Neural cell (in vitro differentiated cells): Measurements from ENCODE around the gene KANSL3. TPM values are rescaled to one million over a fixed set of nuclear protein-coding genes. Genes with fewer than 3 reads are reported as not detected.

ENCODE experiments used
- H2AFZ ChIP-seq: fragments of 200-600, 300-800 bp; sonication (generic), shearing (Covaris generic); 2 replicates; pipeline ENCODE4 v1.6.0; 2014; ENCODE audit warnings: low read depth, mild to moderate bottlenecking, antibody characterized with exemption, low read length, moderate library complexity
- H3F3A ChIP-seq: fragments of 200-600 bp; shearing (Covaris generic); 2 replicates; pipeline ENCODE4 v1.6.1; 2016; ENCODE audit warnings: mild to moderate bottlenecking, moderate library complexity, mixed read lengths, antibody characterized with exemption, low read length; ENCODE audit not compliant: insufficient read depth, poor library complexity, severe bottlenecking
- H3K27ac ChIP-seq: fragments of 200-600, 300-800 bp; sonication (generic), shearing (Covaris generic); 2 replicates; pipeline ENCODE4 v1.5.1; 2014; ENCODE audit warnings: mild to moderate bottlenecking, low read length, moderate library complexity
- H3K27me3 ChIP-seq: fragments of 300-800, 200-600 bp; sonication (generic), shearing (Covaris generic); 2 replicates; pipeline ENCODE4 v1.6.0; 2014; ENCODE audit warnings: mild to moderate bottlenecking, low read depth, low read length, moderate library complexity; ENCODE audit not compliant: insufficient read depth
- H3K36me3 ChIP-seq: fragments of 300-800, 200-600 bp; sonication (generic), shearing (Covaris generic); 2 replicates; pipeline ENCODE4 v1.5.1; 2014; ENCODE audit warnings: mild to moderate bottlenecking, antibody characterized with exemption, low read length, moderate library complexity; ENCODE audit not compliant: insufficient read depth
- H3K4me2 ChIP-seq: fragments of 300-800, 200-600 bp; sonication (generic), shearing (Covaris generic); 2 replicates; pipeline ENCODE4 v1.6.0; 2014; ENCODE audit warnings: mild to moderate bottlenecking, low read length
- H3K4me3 ChIP-seq: fragments of 300-800, 200-600 bp; sonication (generic), shearing (Covaris generic); 2 replicates; pipeline ENCODE4 v1.5.1; 2014; ENCODE audit warnings: mild to moderate bottlenecking, low read length, moderate library complexity
- H3K79me2 ChIP-seq: fragments of 200-600 bp; shearing (Covaris generic); replicated peaks from 2 replicates; pipeline ENCODE4 v1.6.0; 2014; ENCODE audit warnings: mild to moderate bottlenecking, low read length, moderate library complexity; ENCODE audit not compliant: insufficient read depth
- H3K9ac ChIP-seq: fragments of 300-800, 200-600 bp; sonication (generic), shearing (Covaris generic); 2 replicates; pipeline ENCODE4 v1.6.1; 2016; ENCODE audit warnings: mild to moderate bottlenecking, low read length, mixed read lengths
- H3K9me2 ChIP-seq: fragments of 200-600 bp; shearing (Covaris generic); 2 replicates; pipeline ENCODE4 v1.6.1; 2016; ENCODE audit warnings: mild to moderate bottlenecking, low read length, mixed read lengths; ENCODE audit not compliant: insufficient read depth
- H3K9me3 ChIP-seq: fragments of 200-600, 300-800 bp; sonication (generic), shearing (Covaris generic); 2 replicates; pipeline ENCODE4 v1.6.1; 2016; ENCODE audit warnings: mild to moderate bottlenecking, mixed run types, low read length, moderate library complexity, mixed read lengths
- H4K20me1 ChIP-seq: fragments of 200-600 bp; shearing (Covaris generic); 2 replicates; pipeline ENCODE4 v1.6.1; 2016; ENCODE audit warnings: mild to moderate bottlenecking, mixed run types; ENCODE audit not compliant: insufficient read depth
- EP300 ChIP-seq: fragments of 450-650 bp; conservative IDR thresholded peaks from 2 replicates; pipeline ENCODE4 v1.6.1; 2014; ENCODE audit warnings: antibody characterized with exemption, mild to moderate bottlenecking, moderate library complexity; ENCODE audit not compliant: poor library complexity, severe bottlenecking
- EZH2 ChIP-seq: fragments of 200-600, 300-800 bp; shearing (Covaris generic), sonication (generic); IDR thresholded peaks from 2 replicates; pipeline ENCODE4 v1.6.1; 2014; ENCODE audit warnings: antibody characterized with exemption, low read length, borderline replicate concordance, mild to moderate bottlenecking; ENCODE audit not compliant: insufficient read depth, poor library complexity, severe bottlenecking
- MXI1 ChIP-seq: fragments of 450-650 bp; conservative IDR thresholded peaks from 2 replicates; pipeline ENCODE4 v1.6.1; 2014; ENCODE audit warnings: antibody characterized with exemption, mild to moderate bottlenecking; ENCODE audit not compliant: poor library complexity, severe bottlenecking
- POLR2AphosphoS5 ChIP-seq: IDR thresholded peaks from 2 replicates; pipeline ENCODE4 v1.6.1; 2012
- RAD21 ChIP-seq: fragments of 450-650 bp; conservative IDR thresholded peaks from 2 replicates; pipeline ENCODE4 v1.6.1; 2014; ENCODE audit warnings: antibody characterized with exemption, mild to moderate bottlenecking, moderate library complexity
- SMC3 ChIP-seq: fragments of 450-650 bp; conservative IDR thresholded peaks from 2 replicates; pipeline ENCODE4 v1.6.1; 2014; ENCODE audit warnings: antibody characterized with exemption, mild to moderate bottlenecking, moderate library complexity; ENCODE audit not compliant: poor library complexity
- TAF1 ChIP-seq: IDR thresholded peaks from 2 replicates; pipeline ENCODE4 v1.6.1; 2012; ENCODE audit warnings: low read depth
- polyA plus RNA-seq: library from polyadenylated mRNA; depleted of rRNA; stranded (reverse); fragments of >200 nt; gene quantifications from 2 replicates; pipeline ENCODE4 v1.2.3, GENCODE V29; 2014
- TF ChIP-seq, protein P1 (sequence below): IDR thresholded peaks from 2 replicates; pipeline ENCODE4 v1.6.1; 2012; ENCODE audit warnings: borderline replicate concordance
- TF ChIP-seq, protein P2 (sequence below): fragments of 450-650 bp; IDR thresholded peaks from 2 replicates; pipeline ENCODE4 v1.5.1; 2014; ENCODE audit warnings: antibody characterized with exemption, mild to moderate bottlenecking, moderate library complexity; ENCODE audit not compliant: poor library complexity, severe bottlenecking

Gene KANSL3
- polyA plus RNA-seq, 1 donor from 2014 or later = 37.7 TPM

DNA sequence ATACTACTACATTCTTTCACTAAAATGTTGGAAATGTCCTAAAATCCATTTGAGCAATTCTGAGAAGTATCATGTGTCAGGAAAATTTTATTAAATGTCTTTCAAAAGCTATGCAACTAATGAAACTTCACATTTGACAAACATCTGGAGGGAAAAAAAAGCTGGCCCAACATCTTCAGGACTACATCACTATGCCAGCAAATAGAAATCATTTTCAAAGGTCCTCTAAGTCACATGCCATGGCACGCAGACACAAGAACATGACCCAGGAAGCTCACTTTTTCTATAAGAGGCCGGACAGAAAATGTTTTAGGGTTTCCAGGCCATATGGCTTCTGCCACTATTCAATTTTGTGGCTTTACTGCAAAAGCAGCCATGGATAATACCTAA is 11.6 kb downstream of the KANSL3 start:
- H3F3A ChIP-seq = no peaks in the 10 kb centered on the region
- no peak overlapping the region for H3K4me3 ChIP-seq
- H3K9me3 ChIP-seq = no peaks in the 10 kb centered on the region
- no peak overlapping the region for H2AFZ ChIP-seq
- H3K4me2 ChIP-seq = no peak overlapping the region
- no peak for TF ChIP-seq POLR2AphosphoS5
- TF ChIP-seq, protein P1, sequence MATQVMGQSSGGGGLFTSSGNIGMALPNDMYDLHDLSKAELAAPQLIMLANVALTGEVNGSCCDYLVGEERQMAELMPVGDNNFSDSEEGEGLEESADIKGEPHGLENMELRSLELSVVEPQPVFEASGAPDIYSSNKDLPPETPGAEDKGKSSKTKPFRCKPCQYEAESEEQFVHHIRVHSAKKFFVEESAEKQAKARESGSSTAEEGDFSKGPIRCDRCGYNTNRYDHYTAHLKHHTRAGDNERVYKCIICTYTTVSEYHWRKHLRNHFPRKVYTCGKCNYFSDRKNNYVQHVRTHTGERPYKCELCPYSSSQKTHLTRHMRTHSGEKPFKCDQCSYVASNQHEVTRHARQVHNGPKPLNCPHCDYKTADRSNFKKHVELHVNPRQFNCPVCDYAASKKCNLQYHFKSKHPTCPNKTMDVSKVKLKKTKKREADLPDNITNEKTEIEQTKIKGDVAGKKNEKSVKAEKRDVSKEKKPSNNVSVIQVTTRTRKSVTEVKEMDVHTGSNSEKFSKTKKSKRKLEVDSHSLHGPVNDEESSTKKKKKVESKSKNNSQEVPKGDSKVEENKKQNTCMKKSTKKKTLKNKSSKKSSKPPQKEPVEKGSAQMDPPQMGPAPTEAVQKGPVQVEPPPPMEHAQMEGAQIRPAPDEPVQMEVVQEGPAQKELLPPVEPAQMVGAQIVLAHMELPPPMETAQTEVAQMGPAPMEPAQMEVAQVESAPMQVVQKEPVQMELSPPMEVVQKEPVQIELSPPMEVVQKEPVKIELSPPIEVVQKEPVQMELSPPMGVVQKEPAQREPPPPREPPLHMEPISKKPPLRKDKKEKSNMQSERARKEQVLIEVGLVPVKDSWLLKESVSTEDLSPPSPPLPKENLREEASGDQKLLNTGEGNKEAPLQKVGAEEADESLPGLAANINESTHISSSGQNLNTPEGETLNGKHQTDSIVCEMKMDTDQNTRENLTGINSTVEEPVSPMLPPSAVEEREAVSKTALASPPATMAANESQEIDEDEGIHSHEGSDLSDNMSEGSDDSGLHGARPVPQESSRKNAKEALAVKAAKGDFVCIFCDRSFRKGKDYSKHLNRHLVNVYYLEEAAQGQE = no peak
- no peak for TF ChIP-seq SMC3
- TF ChIP-seq EZH2 = no peak
- TF ChIP-seq MXI1 = no peak
- TF ChIP-seq, protein P2, sequence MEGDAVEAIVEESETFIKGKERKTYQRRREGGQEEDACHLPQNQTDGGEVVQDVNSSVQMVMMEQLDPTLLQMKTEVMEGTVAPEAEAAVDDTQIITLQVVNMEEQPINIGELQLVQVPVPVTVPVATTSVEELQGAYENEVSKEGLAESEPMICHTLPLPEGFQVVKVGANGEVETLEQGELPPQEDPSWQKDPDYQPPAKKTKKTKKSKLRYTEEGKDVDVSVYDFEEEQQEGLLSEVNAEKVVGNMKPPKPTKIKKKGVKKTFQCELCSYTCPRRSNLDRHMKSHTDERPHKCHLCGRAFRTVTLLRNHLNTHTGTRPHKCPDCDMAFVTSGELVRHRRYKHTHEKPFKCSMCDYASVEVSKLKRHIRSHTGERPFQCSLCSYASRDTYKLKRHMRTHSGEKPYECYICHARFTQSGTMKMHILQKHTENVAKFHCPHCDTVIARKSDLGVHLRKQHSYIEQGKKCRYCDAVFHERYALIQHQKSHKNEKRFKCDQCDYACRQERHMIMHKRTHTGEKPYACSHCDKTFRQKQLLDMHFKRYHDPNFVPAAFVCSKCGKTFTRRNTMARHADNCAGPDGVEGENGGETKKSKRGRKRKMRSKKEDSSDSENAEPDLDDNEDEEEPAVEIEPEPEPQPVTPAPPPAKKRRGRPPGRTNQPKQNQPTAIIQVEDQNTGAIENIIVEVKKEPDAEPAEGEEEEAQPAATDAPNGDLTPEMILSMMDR = no peak
- no peak for TF ChIP-seq TAF1
- no peak for TF ChIP-seq EP300
- TF ChIP-seq RAD21 = no peak
- H3K9ac ChIP-seq = no peak overlapping the region
- H4K20me1 ChIP-seq = no peaks in the 10 kb centered on the region
- peaks cover 3% of the 10 kb centered on the region for H3K79me2 ChIP-seq
- no peaks in the 10 kb centered on the region for H3K36me3 ChIP-seq
- no peaks in the 10 kb centered on the region for H3K9me2 ChIP-seq
- no peak overlapping the region for H3K27ac ChIP-seq
- H3K27me3 ChIP-seq = no peaks in the 10 kb centered on the region

DNA sequence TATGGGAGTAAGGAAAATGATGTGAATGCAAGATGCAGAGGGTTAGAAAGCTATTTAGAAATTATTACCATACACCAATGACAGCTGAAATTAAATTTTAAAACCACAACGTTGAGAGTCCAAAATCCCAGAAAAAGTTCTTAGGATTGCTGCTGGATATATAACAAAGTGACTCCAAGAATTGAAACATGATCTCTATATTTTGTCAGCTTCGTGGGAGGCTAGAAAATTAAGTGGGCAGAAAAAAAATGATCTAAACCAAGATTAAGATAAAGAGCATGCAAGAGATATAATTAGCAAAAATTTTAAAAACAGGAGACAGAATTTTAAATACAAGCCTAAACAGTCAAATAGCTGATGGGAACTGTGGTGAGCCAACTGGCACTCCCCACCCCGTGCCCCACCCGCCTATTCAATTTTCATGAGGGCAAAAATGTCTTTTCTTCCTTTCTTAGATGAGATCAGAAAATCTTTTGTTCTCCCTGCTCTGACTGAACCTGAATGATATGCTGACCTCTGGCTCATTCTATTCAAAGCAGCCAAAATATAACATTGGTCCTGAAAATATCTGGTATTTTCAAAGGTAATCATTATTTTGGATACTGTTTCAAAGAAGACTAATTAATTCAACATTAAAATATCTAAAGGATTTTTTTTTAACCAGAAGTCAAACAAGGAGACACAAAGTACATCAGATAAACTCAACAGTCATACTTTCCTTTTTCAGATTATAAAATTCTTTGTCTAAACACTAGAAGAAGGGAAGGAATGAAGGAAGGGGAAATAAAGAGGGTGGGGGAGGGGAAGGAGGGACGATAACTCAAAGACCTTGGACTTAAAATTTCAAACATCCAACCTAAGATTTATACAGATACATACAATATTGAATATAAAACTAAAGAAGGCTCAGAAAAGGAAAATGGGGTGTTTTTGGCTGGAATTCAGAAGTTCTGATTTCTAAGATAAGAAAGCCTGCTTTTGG is 12.2 kb downstream of the KANSL3 start:
- Histone ChIP-seq H3F3A (no peaks in the 10 kb centered on the region), H4K20me1 (no peaks in the 10 kb centered on the region), H3K4me3 (no peak overlapping the region), H3K27me3 (no peaks in the 10 kb centered on the region), H3K9ac (no peak overlapping the region), H2AFZ (no peak overlapping the region), H3K27ac (no peak overlapping the region), H3K36me3 (no peaks in the 10 kb centered on the region), H3K9me3 (no peaks in the 10 kb centered on the region), H3K4me2 (no peak overlapping the region), H3K79me2 (peaks cover 3% of the 10 kb centered on the region), H3K9me2 (no peaks in the 10 kb centered on the region)
- TF ChIP-seq SMC3 = no peak
- TF ChIP-seq MXI1 = no peak
- TF ChIP-seq, protein P1 = no peak
- TF ChIP-seq POLR2AphosphoS5 = no peak
- no peak for TF ChIP-seq RAD21
- TF ChIP-seq EP300 = no peak
- TF ChIP-seq, protein P2 = no peak
